Fibroblast of lung (primary cell): ENCODE results near the gene RSPH9. TPM values are rescaled to one million over a fixed set of nuclear protein-coding genes. Genes with fewer than 3 reads are reported as not detected.

Source experiments
- DNase-seq, 2 donors: peaks; one replicate each; pipeline versions ENCODE4 v3.0.0 to v3.0.0-alpha.2; 2010; ENCODE audit warnings: low read depth in 2 of 2
- H2AFZ ChIP-seq: 2 replicates; pipeline ENCODE4 v1.5.1; 2012; ENCODE audit warnings: low read length, control low read depth, inconsistent platforms
- H3K27ac ChIP-seq: 2 replicates; pipeline ENCODE4 v1.5.1; 2011; ENCODE audit warnings: low read length, control low read depth; ENCODE audit not compliant: insufficient read depth
- H3K27me3 ChIP-seq: 2 replicates; pipeline ENCODE4 v1.5.1; 2011; ENCODE audit warnings: mild to moderate bottlenecking, low read length; ENCODE audit not compliant: control insufficient read depth, insufficient read depth
- H3K36me3 ChIP-seq: 2 replicates; pipeline ENCODE4 v1.5.1; 2011; ENCODE audit warnings: low read length; ENCODE audit not compliant: control insufficient read depth, insufficient read depth
- H3K4me1 ChIP-seq: 2 replicates; pipeline ENCODE4 v1.5.1; 2011; ENCODE audit warnings: low read length; ENCODE audit not compliant: control insufficient read depth, insufficient read depth; ENCODE audit errors: extremely low read depth
- H3K4me2 ChIP-seq: 2 replicates; pipeline ENCODE4 v1.5.1; 2011; ENCODE audit warnings: low read length, control low read depth; ENCODE audit not compliant: insufficient read depth; ENCODE audit errors: extremely low read depth
- H3K4me3 ChIP-seq, 4 experiments: fragments of 200-600 bp in 1 of 4; sonication (generic) in 1 of 4; replicated peaks in 1 of 4; 2 replicates each; pipeline ENCODE4 v1.5.1; 2011 to 2016; ENCODE audit warnings: low read length in 4 of 4, low read depth in 3 of 4, mild to moderate bottlenecking in 3 of 4, control low read depth in 2 of 4, inconsistent platforms in 1 of 4, mixed read lengths in 1 of 4; ENCODE audit not compliant: insufficient read depth in 1 of 4; ENCODE audit errors: control extremely low read depth in 1 of 4
- H3K79me2 ChIP-seq: 2 replicates; pipeline ENCODE4 v1.5.1; 2012; ENCODE audit warnings: mild to moderate bottlenecking, low read length, inconsistent platforms; ENCODE audit not compliant: control insufficient read depth, insufficient read depth
- H3K9ac ChIP-seq: 2 replicates; pipeline ENCODE4 v1.5.1; 2011; ENCODE audit warnings: mild to moderate bottlenecking, low read length, control low read depth; ENCODE audit not compliant: insufficient read depth
- H3K9me3 ChIP-seq: 2 replicates; pipeline ENCODE4 v1.5.1; 2012; ENCODE audit warnings: low read depth, low read length; ENCODE audit not compliant: control insufficient read depth, insufficient read depth
- H4K20me1 ChIP-seq: 2 replicates; pipeline ENCODE4 v1.5.1; 2011; ENCODE audit warnings: low read length; ENCODE audit not compliant: control insufficient read depth, insufficient read depth; ENCODE audit errors: extremely low read depth
- EZH2 ChIP-seq: IDR thresholded peaks from 2 replicates; pipeline ENCODE4 v1.5.1; 2012; ENCODE audit warnings: low read length, control low read depth, mild to moderate bottlenecking; ENCODE audit errors: missing control alignments
- polyA plus RNA-seq, 2 donors: library from polyadenylated mRNA; depleted of rRNA in 1 of 2; stranded (reverse) in 1 of 2; unstranded in 1 of 2; fragments of >200 nt; gene quantifications; 2 replicates each; pipeline ENCODE4 v1.2.1, GENCODE V29; 2011 to 2012; ENCODE audit warnings: missing spikeins in 1 of 2
- total RNA-seq: library from RNA; depleted of rRNA; stranded (reverse); fragments of >200 nt; gene quantifications from 2 replicates; pipeline ENCODE4 v1.2.1, GENCODE V29; 2014
- TF ChIP-seq, protein P1 (sequence below), 2 donors: IDR thresholded peaks in 1 of 2; conservative IDR thresholded peaks in 1 of 2; 1 replicate in 1 of 2; 2 replicates in 1 of 2; pipeline ENCODE4 v1.5.1; 2011 to 2012; ENCODE audit warnings: low read length in 2 of 2, control low read depth in 1 of 2, inconsistent platforms in 1 of 2, low read depth in 1 of 2, mild to moderate bottlenecking in 1 of 2

Gene RSPH9
- total and polyA plus RNA-seq, 2 donors (not counting 1 experiment from before 2014, with no cell fraction given) = 0.87 to 1.7 TPM

- H3K9ac ChIP-seq = no peak overlapping the region
- H3K4me1 ChIP-seq = peaks cover 33% of the 10 kb centered on the region
- H3K4me2 ChIP-seq = no peak overlapping the region
Measured at GRCh38 chr6:43703512-43704429, 58.9 kb downstream of the RSPH9 start.

DNA sequence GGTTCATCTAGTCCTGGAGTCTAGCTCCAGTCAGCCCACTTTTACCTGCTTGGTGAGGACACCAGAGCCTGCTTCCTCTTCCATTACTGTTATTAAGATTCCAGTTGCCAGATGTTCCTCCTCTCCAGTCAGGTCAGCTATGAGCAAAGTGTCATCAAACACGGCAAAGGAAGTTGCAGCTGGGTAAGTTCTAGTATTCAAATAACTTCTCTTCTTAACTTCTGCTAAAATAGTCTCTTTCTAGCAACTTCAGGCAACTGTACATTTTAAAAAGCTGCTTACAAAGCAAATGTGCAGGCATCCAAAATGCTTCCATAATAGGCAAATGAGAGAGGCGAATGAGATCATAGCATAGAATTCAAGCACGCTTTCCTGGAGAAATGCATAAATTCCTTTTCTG lies 61.2 kb downstream of the RSPH9 start:
- Histone ChIP-seq H2AFZ (peak overlapping the region; percentile 22), H3K4me1 (peaks cover 29% of the 10 kb centered on the region), H3K9ac (no peak overlapping the region), H3K9me3 (no peaks in the 10 kb centered on the region), H3K4me3 (no peak overlapping the region), H4K20me1 (no peaks in the 10 kb centered on the region), H3K27me3 (no peaks in the 10 kb centered on the region), H3K27ac (no peak overlapping the region), H3K4me2 (peak overlapping the region; percentile 49), H3K79me2 (no peaks in the 10 kb centered on the region), H3K36me3 (no peaks in the 10 kb centered on the region)
- DNase-seq = peak; percentile 24 to 84
- no peak for TF ChIP-seq EZH2
- TF ChIP-seq, protein P1, sequence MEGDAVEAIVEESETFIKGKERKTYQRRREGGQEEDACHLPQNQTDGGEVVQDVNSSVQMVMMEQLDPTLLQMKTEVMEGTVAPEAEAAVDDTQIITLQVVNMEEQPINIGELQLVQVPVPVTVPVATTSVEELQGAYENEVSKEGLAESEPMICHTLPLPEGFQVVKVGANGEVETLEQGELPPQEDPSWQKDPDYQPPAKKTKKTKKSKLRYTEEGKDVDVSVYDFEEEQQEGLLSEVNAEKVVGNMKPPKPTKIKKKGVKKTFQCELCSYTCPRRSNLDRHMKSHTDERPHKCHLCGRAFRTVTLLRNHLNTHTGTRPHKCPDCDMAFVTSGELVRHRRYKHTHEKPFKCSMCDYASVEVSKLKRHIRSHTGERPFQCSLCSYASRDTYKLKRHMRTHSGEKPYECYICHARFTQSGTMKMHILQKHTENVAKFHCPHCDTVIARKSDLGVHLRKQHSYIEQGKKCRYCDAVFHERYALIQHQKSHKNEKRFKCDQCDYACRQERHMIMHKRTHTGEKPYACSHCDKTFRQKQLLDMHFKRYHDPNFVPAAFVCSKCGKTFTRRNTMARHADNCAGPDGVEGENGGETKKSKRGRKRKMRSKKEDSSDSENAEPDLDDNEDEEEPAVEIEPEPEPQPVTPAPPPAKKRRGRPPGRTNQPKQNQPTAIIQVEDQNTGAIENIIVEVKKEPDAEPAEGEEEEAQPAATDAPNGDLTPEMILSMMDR (conservative IDR thresholded peaks at IDR 0.05 in 1 of 2, IDR thresholded peaks at IDR 0.05 in 1 of 2; ENCODE audit: low read depth in 1 of 2, low read length in 2 of 2) = no peak

More at GRCh38 chr6:43703512-43704429, 58.9 kb downstream of the RSPH9 start:
- no peaks in the 10 kb centered on the region for H3K9me3 ChIP-seq
- H2AFZ ChIP-seq = no peak overlapping the region
- no peaks in the 10 kb centered on the region for H4K20me1 ChIP-seq
- DNase-seq = no peak
- peak overlapping the region; percentile 1 for H3K27ac ChIP-seq
- no peak overlapping the region for H3K4me3 ChIP-seq
- TF ChIP-seq, protein P1 (conservative IDR thresholded peaks at IDR 0.05 in 1 of 2, IDR thresholded peaks at IDR 0.05 in 1 of 2; ENCODE audit: low read depth in 1 of 2, low read length in 2 of 2) = no peak
- no peak for TF ChIP-seq EZH2
- no peaks in the 10 kb centered on the region for H3K36me3 ChIP-seq
- no peaks in the 10 kb centered on the region for H3K79me2 ChIP-seq
- H3K27me3 ChIP-seq = no peaks in the 10 kb centered on the region

DNA sequence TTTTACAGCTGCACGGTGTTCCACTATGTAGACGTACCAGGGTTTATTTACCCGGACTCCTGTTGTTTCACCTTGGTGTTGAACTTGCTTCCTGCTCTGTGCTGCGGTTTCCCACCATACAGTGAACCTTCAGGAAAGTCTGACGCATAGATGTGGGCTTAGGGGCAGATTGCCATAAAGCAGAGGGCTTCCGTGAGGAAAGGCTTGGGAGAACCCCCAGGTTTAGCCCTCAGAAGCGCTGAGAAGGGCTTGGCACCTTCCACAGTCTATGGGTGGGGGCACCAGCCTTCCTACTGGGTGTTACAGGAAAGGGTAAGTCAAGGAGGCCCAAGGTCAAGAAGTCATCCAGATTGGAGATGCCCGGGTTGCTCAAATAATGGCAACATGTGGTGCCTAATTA lies 62.0 kb downstream of the RSPH9 start:
- DNase-seq = peak in 1 of 2 donors; percentile 65
- H4K20me1 ChIP-seq = no peaks in the 10 kb centered on the region
- H3K27ac ChIP-seq = no peak overlapping the region
- no peak overlapping the region for H2AFZ ChIP-seq
- peaks cover 29% of the 10 kb centered on the region for H3K4me1 ChIP-seq
- H3K27me3 ChIP-seq = no peaks in the 10 kb centered on the region
- H3K79me2 ChIP-seq = no peaks in the 10 kb centered on the region
- H3K9me3 ChIP-seq = no peaks in the 10 kb centered on the region
- no peak overlapping the region for H3K9ac ChIP-seq
- no peak overlapping the region for H3K4me3 ChIP-seq
- TF ChIP-seq, protein P1 (conservative IDR thresholded peaks at IDR 0.05 in 1 of 2, IDR thresholded peaks at IDR 0.05 in 1 of 2; ENCODE audit: low read depth in 1 of 2, low read length in 2 of 2) = no peak
- no peak for TF ChIP-seq EZH2
- no peak overlapping the region for H3K4me2 ChIP-seq
- H3K36me3 ChIP-seq = no peaks in the 10 kb centered on the region
